Body of pancreas (tissue), 4 donors: ENCODE data around the gene UNC93B1.

ENCODE experiments used
- POLR2A ChIP-seq, 3 donors: fragments of 450-650 bp; IDR thresholded peaks; one replicate each; pipeline ENCODE4 v1.6.1; 2016; ENCODE audit warnings: antibody characterized with exemption in 3 of 3, mild to moderate bottlenecking in 2 of 3
- TF ChIP-seq, protein P1 (sequence below), 7 experiments: fragments of 450-650 bp in 4 of 7; fragments of 200-600 bp in 3 of 7; sonication (generic) in 3 of 7; IDR thresholded peaks; one replicate each; pipeline ENCODE4 v1.5.1; 2016 to 2019; ENCODE audit warnings: antibody characterized with exemption in 7 of 7

DNA sequence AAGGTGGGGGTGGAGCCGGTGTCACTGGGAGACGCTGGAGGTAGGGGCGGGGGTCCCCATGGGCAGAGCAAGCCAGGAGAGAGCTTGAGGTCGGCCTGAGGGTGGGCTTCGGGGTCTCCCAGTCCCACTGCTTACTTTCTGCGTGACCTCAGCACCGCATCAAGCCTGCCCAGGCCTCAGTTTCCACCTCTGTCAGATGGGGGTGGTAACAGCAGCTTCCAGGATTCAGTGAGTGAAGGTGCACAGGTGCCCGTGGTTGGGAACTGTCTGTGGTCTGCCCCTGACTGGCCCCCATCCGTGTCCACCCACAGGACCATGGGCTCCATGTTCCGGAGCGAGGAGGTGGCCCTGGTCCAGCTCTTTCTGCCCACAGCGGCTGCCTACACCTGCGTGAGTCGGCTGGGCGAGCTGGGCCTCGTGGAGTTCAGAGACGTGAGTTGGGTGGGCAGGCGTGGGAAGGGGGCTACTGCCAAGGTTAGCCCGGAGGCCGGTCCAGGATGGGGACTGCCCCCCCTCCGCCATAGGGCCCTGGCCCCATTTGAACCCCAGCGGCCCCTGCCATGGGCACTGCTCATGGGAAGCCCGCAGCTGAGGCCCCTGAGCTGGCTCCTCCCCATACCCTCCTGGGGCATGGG, 37.2 kb upstream of the UNC93B1 start:
- TF ChIP-seq, protein P1, sequence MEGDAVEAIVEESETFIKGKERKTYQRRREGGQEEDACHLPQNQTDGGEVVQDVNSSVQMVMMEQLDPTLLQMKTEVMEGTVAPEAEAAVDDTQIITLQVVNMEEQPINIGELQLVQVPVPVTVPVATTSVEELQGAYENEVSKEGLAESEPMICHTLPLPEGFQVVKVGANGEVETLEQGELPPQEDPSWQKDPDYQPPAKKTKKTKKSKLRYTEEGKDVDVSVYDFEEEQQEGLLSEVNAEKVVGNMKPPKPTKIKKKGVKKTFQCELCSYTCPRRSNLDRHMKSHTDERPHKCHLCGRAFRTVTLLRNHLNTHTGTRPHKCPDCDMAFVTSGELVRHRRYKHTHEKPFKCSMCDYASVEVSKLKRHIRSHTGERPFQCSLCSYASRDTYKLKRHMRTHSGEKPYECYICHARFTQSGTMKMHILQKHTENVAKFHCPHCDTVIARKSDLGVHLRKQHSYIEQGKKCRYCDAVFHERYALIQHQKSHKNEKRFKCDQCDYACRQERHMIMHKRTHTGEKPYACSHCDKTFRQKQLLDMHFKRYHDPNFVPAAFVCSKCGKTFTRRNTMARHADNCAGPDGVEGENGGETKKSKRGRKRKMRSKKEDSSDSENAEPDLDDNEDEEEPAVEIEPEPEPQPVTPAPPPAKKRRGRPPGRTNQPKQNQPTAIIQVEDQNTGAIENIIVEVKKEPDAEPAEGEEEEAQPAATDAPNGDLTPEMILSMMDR (IDR thresholded peaks at IDR 0.05): no peak
- TF ChIP-seq POLR2A (IDR thresholded peaks at IDR 0.05): no peak
